GM19468 (cell line): ENCODE data around the gene ZNF778.

Experiments
- ATAC-seq: cut with Tn5 transposase; IDR thresholded peaks from one replicate; pipeline ENCODE4 v1.9.1; 2021; ENCODE audit warnings: mild to moderate bottlenecking, moderate library complexity, moderate number of reproducible peaks; ENCODE audit not compliant: unreplicated experiment; ENCODE audit errors: extremely low read depth

ZNF778 gene

DNA sequence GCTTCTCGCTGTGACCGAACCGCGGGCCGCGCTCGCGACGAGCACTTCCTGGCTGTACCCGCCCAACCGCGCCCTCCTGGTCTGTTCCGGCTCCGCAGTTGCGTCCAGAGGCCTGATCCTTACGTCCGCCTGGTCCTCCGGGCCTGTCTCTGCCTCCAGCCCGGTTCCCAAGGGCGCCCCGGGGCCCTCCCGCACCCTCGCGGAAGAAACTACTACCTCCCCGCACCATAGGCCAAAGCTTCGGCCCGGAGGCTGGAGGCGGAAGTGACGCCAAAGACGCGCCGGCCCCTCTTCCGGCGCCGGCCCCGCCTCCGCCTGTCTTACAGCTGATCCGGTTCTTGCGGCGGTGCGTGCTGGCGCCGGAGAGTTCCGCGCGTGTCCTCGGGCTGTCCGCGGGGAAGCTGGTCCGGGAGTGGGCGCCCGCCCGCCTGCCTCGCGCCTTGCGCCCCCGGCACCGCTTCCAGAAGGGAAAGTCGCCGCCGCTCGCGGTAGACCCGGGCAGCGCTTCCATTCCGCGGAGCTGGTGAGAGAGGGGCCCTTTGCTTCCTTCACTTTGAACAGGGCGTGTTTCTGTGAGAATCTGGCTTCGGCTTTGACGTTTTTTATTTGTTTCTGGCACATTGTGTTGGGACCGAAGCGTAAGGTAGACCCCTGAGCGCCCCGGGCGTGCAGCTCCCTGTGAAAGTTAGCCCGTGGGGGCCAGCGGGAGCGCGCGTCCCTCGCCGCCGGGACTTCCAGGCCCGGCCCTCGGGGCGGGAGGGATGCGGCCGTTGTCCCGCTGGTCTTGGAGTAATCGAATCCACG lies at the start of gene ZNF778:
ZNF778 (plus strand) TSS at position 316 of the 804 bp plus-strand sequence. CDS start 3,425 bp downstream, outside the sequence.
- no peak for ATAC-seq

DNA sequence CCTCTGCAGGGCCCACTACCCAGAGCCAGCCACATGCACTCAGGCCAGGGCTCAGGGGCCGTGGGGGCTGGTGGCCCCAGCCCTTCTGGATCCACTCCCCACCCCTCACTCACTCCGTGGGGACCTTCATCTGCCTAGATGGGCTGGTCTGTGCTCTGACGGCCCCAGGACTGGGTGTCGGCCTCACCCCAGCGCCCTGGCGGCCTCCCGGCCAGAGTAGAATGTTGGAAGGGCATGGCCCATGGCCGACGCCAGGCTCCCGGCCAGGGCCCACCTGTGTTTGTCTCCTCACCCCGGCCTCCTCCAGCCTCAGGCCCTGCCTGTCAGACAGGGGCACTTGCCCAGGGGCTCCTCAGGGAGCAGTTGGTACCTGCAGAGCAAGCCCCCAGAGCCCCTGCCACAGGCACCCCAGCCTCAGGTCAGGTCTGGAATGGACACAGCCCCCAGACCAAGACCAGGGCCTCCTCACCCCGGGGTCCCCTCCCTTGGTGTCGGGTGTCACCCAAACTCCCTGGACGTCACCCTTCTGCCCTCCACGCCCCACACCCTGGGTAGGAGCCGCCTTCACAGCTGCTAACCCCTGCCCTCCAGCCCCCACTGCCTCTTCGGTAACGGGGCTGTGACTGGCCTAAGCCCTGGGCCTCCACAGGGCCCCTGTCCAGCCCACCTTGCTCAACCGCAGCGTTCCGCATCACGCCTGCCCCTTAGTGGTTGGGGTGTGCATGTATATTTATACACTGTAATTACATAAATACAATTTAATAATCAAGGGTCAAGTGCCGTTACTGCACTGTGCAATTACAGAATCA lies 48.9 kb upstream of the ZNF778 start:
- no peak for ATAC-seq

DNA sequence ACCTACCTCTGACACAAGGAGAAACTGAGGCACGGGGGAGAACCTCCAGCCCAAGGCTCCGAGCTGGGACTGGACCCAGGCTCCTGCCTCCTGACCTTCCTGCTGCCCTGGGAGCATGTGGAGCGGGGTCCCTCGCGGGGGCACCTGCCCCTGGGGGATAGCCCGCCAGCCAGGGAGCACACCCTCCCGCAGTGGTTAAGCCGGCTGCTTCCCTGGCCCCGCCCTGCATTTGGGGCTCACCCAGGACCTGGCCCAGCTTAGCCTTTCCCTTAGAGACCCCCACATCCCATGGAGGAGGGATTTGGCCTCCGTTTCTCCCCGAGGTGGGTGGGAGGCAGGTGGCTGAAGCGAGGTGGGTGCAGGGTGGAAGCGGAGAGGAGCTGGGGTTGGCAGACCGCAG lies 47.7 kb upstream of the ZNF778 start:
- no peak for ATAC-seq

DNA sequence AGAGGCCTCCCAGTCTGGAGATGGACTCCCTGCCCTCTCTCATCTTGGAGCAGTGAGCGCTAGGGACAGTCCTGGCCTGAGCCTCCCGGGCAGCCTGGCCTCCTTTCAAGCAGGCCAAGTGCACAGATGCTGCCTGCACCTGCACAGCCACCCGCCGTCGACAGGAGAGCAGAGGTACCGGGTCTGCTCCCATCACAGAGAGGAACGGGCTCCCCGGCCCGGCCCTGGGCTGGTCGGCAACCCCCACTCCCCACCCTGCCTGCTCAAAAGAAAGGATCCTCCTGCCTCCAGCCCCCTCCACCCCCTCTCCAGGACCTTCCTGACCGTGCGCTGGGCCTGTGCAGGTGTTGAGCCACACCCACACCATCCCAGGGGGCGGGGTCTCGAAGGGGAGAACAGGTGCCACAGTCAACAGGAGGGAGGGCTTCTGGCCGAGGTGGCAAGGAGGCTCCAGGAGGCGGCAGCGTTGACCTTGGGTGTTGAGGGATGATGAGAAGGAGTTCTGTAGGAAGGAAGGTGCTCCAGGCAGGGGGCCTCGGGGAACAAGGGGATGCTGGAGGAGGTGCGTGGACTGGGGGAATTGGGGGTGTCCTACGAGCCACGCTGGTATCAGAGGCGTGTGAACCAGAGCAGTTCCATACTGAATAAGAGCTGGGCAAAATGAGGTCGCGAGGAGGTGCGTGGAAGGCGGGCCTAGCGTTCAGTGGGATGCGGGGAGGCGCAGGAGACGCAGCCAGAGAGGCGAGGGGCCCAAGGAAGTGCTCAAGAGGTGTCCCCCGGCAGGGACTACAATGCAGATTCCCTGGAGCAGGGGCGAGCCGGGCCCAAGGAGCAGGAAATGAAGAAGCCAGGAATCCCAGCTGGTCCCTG lies 46.9 kb upstream of the ZNF778 start:
- no peak for ATAC-seq

DNA sequence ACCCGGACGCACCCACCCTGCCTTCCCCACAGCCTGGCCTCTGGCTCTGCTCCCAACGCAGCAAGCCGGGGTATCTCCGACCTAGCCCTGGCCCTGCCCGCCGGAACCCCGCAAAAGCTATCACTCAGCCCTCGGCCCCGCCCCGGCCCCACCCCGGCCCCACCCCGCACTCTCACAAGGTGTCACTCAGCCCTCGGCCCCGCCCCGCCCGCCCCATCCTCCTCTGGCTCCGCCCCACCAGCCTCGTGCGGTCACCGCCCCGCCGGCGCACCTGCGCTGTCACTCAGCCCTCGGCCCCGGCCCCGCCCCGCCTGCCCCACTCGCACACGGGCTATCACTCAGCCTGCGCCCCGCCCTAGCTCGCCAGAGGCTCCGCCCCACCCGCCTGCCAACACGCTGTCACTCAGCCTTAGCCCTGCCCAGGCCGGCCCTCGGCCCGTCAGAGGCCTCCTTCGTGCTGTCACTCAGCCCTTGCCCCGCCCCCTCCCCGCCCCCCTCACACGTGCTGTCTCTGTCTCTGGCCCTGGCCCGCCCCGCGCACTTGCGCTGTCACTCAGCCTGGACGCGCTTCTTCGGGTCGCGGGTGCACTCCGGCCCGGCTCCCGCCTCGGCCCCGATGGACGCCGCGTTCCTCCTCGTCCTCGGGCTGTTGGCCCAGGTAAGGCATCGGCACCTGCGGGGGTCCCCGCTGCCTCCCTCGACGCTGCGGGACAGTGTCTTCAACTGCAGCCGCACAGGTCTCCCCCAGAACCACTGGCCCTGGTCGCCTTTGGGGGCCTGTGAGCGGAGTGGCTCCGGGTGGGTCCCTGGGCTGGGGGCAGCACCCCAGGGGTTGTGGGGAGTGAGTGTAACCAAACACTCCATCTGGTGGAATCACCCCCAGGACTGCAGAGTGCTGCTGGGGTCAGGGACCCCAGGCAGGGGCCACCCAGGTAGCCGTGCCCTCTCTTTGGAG lies 46.0 kb upstream of the ZNF778 start, which contains the start of gene CDH15:
CDH15 (plus strand) TSS at position 533 of the 955 bp plus-strand sequence; CDS start at position 617, 84 bp downstream.
- no peak for ATAC-seq

DNA sequence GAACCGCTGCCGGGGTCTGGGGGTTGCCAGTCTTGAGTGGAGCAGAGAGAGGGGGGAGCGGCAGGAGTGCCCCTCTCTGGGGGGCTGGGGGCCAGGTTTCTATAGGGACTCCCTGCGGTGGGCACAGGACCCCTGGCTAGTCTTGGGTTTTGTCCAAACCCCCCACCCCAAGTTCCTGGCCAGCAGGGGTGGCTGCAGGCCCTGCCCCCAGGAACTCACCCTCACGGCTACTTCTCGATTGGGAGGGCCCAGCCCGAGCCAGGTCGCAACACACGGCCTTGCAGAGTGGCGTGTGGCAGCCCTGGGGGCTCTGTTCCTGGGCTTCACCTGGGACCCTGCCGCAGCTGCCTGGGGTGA lies 45.4 kb upstream of the ZNF778 start:
- ATAC-seq: no peak

DNA sequence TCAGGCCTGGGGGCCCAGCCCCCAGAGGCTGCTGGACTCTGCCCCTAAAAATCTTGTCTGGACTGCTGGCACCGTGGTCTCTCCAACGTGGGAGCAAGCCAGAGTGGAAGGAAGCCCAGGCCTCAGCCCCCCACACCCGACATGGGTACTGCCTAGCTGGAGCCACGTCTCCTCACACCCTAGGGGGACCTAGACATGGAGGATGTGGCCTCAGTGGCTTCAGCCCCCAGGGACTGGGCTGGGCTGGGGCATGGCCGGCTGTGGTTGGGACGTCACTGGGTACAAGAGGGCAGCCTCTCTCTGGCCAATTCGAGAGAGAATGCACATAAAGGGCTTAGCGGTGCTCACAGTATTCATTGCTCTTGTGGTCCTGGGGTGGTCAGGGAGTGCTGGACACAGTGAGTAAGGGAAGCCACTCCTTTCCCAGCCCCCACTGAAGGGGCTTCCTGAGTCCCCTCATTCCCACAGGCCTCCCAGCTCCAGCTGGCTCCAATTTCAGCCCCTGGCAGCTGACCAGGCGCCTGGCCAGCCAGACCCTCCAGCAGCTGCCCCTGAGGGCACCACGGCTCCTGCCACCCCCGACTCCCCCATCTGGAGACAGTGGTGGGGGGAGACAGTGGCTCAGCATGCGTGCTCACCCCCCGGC lies 44.9 kb upstream of the ZNF778 start:
- no peak for ATAC-seq

DNA sequence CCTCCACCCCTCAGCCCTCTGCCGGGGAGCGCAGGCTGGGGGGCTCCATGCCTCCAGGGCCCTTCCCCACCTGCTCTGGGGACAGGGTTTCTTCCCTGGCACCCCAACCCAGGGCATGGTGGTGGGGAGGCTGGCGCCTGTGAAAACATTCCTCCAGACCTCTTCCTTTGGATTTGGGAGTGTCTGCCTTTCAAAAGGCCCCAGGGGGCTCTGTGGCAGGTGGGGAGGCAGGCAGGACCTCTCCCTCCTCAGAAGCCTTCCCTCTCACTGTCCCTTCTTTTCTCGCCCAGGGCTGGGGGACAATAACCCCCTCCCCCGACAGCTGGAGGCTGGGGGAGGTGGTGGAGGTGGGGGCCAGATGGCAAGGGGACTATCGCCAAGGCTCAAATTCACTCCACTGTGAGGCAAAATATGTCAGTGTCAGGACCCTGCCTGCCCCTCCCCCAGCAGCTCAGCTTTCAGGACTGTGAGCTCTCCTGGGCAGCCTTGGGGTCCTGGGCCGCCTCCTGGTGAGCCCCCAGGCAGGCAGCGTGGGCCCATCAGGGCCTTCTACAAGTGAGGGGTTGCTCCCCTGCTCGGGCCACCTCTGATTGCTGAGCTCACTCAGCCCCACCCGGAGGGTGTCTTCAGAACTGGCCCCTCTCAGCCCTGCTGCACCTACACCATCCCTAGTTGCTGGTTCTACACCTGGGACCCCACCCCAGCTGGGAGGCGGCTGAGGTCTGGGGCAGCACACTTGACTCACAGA lies 44.2 kb upstream of the ZNF778 start:
- ATAC-seq: no peak

DNA sequence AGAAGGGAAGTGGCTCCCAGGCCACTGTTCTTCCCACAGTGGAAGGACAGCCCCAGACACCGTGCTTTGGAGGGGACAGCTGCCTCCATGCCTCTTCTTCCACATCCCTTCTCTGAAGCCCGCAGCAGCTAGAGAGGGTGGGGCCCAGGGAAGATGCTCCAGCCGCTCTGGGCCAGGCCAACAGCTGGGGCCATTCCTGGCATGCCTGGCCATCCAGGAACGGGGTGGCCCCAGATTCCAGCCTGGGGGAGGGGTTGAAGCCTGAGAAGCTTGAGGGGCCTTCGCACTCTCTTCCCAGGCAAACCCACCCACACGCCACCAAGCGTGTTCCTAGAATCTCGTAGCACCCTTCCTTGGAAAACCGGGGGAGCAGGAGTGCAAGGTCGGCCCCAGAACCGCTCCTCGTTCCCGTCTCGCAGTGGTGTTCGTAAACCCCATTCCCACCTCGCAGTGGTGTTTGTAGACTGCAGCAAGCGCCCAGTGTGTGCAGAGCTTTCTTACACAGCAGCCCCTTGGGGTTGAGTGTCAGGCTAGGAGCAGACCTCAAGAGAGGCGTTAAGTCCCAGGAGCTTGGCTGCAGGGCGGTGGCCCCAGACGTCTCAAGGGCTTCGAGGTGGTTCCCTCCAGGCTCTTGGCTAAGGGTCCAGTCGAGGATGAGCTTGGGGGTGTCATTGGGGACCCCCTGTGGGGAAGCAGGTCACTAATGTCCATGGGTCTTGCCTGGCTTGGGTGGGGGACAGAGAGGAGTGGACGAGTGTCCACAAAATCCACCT lies 43.3 kb upstream of the ZNF778 start:
- no peak for ATAC-seq

DNA sequence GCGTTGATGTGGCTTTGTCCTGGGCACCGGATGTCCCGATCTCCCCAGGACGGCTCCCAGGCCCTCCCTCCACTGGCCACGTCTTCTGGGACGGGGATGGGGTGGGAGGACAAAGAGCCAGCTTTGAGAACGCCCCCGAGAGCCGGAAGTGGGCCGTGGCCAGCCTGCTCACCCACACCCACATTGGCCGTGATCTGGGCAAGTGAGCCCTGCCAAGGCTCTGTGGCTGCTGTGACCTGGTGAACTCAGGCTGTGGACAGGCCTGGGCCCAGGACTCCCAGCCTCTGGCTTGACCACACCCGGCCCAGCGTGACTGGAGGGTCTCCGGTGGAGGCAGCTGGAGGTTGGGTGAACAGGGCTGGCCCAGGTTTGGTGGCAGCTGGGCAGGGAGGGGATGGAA lies 42.6 kb upstream of the ZNF778 start:
- no peak for ATAC-seq

DNA sequence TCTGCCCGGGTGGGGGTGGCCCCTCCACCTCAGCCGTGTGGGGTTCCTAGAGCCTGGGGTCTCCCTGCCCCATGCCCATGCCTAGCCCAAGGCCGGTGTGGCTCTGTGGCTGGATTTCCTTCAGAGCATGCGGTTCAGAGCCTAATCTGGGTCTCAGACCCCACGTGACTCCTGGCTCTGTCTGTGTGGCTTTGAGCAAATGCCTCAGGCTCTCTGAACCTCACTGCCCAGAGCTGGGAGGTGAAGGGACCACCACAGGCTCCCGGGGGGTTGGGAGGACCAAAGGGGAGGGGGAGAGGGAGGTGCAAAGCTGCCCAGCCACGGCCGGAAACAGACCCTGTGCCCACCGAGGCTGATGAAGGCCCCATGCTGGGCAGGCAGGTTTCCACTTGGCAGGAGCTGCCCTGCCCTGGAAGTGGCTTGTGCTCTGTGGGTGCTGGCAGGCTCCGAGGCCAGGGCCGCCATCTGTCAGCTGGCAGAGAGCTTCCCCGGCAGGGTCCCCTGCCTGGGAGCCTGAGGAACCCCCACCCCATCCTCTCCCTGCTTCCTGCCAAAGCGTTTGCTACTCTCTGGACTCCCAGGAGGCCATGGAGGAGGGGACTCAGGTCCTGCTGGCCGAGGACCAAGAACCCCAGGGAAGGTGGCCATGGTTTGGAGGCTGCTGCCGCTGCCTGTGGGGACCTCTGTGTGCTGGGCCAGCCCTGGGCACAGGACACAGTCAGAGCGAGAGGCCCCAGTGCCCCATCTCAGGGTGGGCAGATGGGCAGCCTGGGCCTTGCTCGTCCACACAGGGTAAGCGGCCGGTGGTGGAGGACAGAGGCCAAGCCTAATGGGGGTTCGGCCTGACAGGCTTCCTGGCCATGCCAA lies 42.0 kb upstream of the ZNF778 start:
- ATAC-seq: no peak

DNA sequence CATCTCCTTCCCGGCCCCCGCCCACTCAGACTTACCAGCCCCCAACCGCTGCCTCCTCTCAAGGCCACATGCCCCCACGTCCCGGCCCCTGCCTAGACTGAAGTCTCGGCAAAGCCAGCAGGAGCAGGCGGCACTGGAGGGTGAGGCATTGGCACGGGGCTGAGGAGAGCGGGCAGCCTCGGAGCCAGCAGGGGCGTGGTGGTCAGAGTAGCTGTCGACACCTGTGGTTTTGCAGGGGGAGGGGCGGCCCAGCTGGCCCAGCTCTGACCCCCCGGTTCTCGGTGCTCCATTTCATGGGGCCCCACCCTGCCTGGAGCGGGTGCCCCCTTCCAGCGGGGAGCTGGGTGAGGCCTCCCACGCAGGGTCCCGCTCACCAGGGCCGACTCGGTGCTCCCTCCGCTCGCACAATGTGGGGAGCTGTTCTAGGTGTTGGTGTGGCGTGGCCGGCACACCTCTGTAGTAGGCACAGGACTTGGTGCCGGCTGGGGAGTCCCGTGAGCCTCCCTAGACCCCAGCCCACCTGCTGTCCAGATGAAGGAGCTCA lies 41.3 kb upstream of the ZNF778 start:
- ATAC-seq: no peak

DNA sequence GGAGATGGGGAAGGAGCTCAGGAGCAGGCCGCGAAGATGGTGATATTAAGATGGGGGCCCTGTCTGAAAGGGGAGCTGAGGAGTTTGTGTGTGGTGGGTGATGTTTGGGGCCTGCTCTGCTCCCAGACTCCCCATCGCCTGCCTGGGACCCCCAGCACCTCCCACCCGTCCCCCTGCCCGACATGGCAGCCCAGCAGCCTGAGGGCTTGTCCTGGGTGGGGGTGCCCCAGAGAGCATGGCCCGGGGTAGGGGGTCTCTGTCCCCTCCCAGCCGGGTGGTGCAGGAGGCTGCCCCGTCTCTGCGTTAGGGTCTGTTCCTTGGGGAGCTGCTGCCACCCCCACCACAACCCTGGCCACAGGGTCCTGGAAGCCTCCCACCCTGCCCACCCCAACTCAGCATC lies 40.8 kb upstream of the ZNF778 start:
- ATAC-seq: no peak

DNA sequence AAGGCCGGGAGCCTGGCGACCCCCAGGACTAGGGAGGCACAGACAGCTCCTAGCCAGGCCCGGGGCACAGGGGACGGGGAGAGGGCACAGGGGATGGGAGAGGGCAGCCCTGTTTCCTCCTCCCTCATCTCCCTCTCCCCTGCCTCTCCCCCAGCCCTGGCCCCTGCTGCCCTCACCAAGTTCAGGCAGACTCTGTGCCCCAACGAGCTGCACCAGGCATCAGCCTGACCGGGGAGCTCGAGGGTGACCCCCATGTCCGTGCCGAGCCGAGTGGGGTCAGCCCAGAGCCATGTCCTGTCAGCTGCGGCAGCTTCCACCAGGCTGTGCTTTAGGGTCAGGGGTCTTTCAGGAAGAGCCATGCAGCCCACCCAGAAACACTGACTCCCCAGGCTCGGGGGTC lies 40.0 kb upstream of the ZNF778 start:
- no peak for ATAC-seq

DNA sequence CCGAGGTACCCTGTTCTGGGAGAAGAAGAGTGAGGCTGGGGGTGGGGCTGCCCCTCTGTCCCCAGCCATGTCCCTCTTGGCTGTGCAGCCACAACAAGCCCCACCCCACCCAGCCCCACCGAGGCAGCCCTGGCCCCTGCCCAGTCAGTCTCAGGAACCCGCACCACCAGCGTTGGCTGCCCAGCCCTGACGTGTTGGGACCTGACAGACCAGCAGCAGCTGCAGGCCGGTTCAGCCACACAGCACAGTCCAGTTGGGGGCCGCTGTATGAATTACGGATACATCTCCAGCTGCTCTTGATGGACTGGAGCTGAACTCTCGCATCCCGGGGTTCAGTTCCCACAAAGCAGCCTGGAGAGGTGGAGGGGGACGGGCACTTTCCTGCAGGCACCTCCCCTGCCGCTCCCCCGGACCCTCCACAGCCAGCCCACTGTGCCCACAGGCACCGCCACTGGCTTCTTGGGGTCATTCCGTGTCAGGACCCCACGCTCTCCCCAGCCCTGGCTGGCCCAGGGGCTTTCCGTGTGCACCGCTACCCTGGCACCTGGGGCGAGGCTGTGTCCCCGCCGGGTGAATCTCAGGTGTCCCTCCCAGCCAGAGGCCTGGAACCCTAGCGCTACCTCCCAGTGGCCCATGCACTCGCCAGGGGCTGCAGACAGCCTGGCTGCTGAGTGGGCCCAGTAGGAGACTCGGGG lies 38.9 kb upstream of the ZNF778 start:
- ATAC-seq: no peak

DNA sequence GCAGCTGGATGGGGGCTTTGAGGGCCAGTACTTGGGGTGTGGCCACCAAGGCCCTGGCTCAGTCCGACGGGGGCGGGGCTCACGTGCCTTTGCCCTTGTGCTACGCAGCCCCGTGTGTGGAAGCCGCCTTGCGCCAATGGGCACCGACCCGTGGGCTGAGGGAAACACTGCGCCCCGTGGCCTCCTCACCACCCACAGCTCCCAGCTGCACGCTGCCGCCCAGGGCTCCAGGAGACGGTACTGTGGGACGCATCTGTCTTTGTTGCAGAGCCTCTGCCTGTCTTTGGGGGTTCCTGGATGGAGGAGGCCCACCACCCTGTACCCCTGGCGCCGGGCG lies 38.4 kb upstream of the ZNF778 start:
- ATAC-seq: no peak
